GM21529 (cell line): Measurements from ENCODE around the gene HIF1A.
"Not testable (repeated sequence)": the region's sequence is repeated elsewhere in the genome, so short reads cannot be mapped to it uniquely, and the experiment has no call there.

Source experiments
- ATAC-seq: cut with Tn5 transposase; IDR thresholded peaks from one replicate; pipeline ENCODE4 v1.9.1; 2021; ENCODE audit not compliant: unreplicated experiment

Gene HIF1A

GRCh38 chr14:61706096-61706690 is 10.9 kb downstream of the HIF1A start:
- no peak for ATAC-seq

- not testable (repeated sequence) for ATAC-seq
These were observed 12.5 kb downstream of the HIF1A start for GRCh38 chr14:61707774-61708173.

- not testable (repeated sequence) for ATAC-seq
These were observed 13.4 kb downstream of the HIF1A start for GRCh38 chr14:61708693-61709092.

- no peak for ATAC-seq
These were observed 15.8 kb downstream of the HIF1A start for GRCh38 chr14:61710853-61711817.

- ATAC-seq: no peak
These were observed 16.8 kb downstream of the HIF1A start for GRCh38 chr14:61712137-61712536.

DNA sequence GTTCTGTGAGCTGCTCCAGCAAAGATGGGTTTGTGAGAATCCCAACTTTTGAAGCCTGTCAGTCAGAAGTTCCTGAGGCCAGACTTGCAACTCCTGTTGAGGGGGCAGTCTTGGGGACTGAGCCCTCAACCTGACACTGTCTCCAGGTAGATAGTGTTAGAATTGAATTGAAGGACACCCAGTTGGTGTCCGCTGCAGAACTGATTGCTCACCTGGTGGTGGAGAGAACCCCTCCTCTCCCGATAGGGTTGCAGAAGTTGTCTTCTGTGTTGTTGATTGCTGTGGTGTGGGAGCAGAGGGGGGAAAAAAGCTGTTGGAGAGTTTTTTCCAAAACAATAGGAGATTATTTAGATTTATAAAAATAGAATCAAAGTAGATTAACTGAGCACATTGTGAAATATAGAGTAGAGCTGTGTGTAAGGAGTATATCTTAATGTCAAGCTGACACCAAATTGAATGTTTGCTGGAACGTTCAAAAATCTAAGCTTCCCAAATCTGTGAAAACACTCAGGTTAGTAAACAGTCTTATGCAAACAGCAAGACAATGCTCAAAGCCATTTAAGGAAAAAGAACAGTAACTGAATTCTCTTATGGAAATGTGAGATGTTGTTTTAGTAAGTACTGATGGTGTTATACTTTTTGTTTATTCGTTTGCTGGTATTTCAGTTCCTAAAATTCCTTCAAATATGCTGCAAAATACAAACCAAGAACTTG is 18.6 kb downstream of the HIF1A start:
- ATAC-seq: no peak

DNA sequence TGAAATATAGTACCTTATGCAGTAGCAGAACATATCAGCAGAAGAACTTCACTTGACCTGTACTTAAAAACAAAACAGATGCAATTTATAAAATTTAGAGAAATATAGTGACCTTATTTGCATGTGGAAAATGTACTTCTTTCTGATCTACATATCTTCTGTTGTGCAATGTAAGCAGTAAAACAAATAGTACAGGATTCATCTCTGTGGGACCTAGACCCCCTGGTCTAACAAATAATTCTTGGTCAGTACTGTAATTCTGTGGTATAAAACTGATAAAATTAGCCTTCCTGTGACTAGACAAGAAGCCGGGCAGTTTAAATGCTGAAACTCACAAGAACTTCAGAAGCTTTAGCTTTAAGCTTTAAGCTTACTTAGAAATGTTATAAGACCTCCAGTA is 21.6 kb downstream of the HIF1A start:
- no peak for ATAC-seq

DNA sequence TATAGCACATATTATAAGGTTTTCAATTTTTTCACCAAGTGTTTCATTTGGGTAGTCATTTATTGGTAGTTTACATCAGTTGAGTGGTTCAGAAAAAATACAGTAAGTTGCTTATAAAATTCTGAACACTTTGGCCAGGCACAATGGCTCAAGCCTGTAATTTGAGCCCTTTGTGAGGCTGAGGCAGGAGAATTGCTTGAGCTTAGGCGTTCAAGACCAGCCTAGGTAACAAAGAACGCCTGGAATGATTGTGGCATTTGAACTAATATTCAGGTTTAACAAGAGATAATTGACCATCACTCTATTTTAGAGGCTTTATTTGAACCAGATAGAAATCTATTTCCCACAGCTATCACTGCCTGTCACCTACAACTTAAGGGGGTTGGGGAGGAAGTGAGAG is 22.7 kb downstream of the HIF1A start:
- ATAC-seq: no peak

DNA sequence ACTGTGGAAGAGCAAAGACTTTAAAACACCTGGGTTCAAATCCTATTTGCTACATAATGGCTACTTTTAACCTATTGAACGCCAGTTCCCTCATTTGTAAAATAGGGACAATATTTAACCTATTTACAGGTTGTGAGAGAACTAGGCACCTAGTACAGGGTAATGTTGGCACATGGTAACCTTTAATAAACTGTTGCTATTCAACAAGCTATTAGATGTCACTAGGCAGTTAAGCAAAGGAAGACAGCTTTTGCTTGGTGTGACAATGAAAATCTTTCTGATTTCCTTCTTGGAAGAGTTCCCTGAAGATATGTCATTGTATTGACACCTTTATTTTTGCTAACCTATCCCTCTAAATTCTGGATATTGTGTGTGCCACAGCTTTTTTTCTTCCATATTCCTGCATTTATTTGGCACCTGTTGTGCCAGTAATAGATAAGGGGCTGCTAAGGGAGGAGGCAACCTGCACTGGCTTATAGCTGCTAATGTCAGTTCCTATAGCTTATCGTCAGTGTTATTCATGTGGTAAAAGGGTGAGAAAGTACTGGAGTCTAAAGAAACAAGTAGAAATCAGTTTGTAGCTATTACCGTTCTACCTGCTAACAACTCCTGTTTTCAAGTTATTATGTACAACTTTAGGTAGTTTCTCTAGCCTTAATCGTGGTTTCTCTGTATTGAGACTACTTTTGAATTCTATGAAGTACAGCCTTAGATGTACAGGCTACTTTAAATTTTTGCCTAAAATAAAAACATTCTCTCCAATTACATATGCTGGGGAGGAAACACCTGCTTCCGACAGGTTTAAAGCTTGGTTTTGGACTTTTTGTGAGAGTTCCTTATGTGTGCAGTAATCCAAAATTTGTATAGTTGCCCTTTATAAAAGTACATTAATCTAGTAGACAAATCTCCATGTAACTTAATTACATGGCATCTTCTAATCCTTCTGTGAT is 24.3 kb downstream of the HIF1A start:
- peak; percentile 38 for ATAC-seq

- ATAC-seq: no peak
These were observed 25.0 kb downstream of the HIF1A start for GRCh38 chr14:61720294-61720661.

- no peak for ATAC-seq
These were observed 25.4 kb downstream of the HIF1A start for GRCh38 chr14:61720741-61721140.

DNA sequence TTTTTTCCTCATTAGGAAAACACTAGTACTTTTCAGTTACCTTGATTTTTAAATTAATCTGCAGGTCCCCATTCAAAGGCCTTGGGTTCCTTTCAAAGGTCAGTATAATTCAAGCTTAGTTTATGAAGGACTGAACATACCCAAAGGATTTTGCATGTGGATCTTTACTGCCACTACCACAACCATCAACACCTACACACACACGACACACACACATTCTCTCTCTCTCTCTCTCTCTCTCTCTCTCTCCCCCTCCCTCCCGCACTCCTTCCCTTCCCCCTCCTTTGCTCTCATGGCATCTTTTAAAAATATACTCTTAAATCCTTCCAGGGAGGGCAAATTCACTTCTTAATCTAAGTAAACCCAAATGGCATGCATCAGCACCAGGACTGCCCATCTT is 28.8 kb downstream of the HIF1A start:
- no peak for ATAC-seq

- ATAC-seq: no peak
These were observed 31.7 kb downstream of the HIF1A start for GRCh38 chr14:61726778-61727658.

GRCh38 chr14:61730756-61731373 is 35.6 kb downstream of the HIF1A start:
- no peak for ATAC-seq

DNA sequence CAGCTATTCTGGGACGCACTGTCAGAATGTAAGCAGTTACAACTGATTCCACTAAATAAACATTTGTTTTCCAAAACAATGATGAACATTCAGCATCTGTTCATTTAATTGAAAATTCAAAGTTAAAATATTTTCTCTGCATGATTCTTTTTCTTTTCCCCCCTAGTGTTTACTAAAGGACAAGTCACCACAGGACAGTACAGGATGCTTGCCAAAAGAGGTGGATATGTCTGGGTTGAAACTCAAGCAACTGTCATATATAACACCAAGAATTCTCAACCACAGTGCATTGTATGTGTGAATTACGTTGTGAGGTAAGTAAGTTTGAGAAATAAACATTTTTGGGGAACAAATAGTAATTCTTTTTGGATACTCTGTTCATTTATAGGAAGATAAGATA is 38.7 kb downstream of the HIF1A start:
- no peak for ATAC-seq

DNA sequence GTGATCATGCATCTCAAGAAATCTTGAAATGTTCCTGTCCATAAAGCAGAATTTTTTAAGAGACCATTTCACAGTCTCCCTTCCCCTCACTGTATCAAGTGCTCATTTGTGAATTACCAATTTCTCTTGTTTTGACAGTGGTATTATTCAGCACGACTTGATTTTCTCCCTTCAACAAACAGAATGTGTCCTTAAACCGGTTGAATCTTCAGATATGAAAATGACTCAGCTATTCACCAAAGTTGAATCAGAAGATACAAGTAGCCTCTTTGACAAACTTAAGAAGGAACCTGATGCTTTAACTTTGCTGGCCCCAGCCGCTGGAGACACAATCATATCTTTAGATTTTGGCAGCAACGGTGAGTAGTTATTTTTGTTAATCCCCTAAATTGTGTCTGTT is 41.4 kb downstream of the HIF1A start:
- no peak for ATAC-seq

DNA sequence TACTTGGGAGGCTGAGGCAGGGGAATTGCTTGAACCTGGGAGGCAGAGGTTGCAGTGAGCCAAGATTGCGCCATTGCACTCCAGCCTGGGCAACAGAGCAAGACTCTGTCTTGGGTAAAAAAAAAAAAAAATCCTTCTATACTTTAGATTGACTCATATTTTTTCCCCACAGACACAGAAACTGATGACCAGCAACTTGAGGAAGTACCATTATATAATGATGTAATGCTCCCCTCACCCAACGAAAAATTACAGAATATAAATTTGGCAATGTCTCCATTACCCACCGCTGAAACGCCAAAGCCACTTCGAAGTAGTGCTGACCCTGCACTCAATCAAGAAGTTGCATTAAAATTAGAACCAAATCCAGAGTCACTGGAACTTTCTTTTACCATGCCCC is 42.6 kb downstream of the HIF1A start:
- ATAC-seq: no peak

GRCh38 chr14:61739133-61739532 is 43.8 kb downstream of the HIF1A start:
- no peak for ATAC-seq

DNA sequence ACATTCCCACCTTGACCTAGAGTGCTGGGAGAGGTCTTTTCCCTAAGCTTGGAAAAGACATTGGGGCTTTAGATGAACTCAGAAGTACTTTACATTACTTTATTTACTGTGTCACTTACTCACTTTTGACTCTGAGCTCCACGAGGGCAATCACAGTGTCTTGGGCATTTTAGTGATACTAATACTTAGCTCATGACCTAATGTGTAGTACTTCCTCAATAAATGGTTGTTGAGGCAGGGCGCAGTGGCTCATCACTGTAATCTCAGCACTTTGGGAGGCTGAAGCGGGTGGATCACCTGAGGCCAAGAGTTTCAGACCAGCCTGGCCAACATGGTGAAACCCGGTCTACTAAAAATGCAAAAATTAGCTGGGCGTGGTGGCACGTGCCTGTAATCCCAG is 47.1 kb downstream of the HIF1A start:
- no peak for ATAC-seq
